CD8-positive, alpha-beta memory T cell (primary cell): ENCODE data around the gene MBOAT2. TPM values are rescaled to one million over a fixed set of nuclear protein-coding genes. Genes with fewer than 3 reads are reported as not detected.

Experiments
- CTCF ChIA-PET: fragments of 350-600 bp; sonication (Branson Sonifier 250); formaldehyde crosslinking; loops from one replicate; lab custom pipeline; 2021; ENCODE audit warnings: antibody characterized with exemption; lab: Charles Lee
- POLR2A ChIA-PET: fragments of 350-600 bp; sonication (Branson Sonifier 250); formaldehyde crosslinking; loops from one replicate; lab custom pipeline; 2021; ENCODE audit warnings: antibody characterized with exemption; lab: Charles Lee
- DNase-seq, 5 donors: peaks; one replicate each; pipeline versions ENCODE4 v3.0.0 to v3.0.0-alpha.2; 2020 to 2022; ENCODE audit warnings: mixed read lengths in 1 of 5
- H3K27ac ChIP-seq: one replicate; pipeline ENCODE4 v1.7.0; 2013; ENCODE audit warnings: low read depth, mild to moderate bottlenecking, low read length, moderate library complexity
- H3K27me3 ChIP-seq: 2 replicates; pipeline ENCODE4 v1.7.0; 2013; ENCODE audit warnings: low read length, mild to moderate bottlenecking; ENCODE audit not compliant: insufficient read depth, poor library complexity, severe bottlenecking
- H3K36me3 ChIP-seq: 2 replicates; pipeline ENCODE4 v1.7.0; 2013; ENCODE audit warnings: mild to moderate bottlenecking, low read length, moderate library complexity; ENCODE audit not compliant: insufficient read depth
- H3K4me1 ChIP-seq: 2 replicates; pipeline ENCODE4 v1.7.0; 2013; ENCODE audit warnings: mild to moderate bottlenecking, low read length, moderate library complexity; ENCODE audit not compliant: insufficient read depth
- H3K4me3 ChIP-seq: 2 replicates; pipeline ENCODE4 v1.7.0; 2013; ENCODE audit warnings: mild to moderate bottlenecking, low read length
- H3K9me3 ChIP-seq: 2 replicates; pipeline ENCODE4 v1.7.0; 2013; ENCODE audit warnings: mild to moderate bottlenecking, low read length
- H3K27ac Mint-ChIP-seq, 8 donors: one replicate each; pipeline ENCODE4 v1.8.0; 2020 to 2021; ENCODE audit warnings: mixed read lengths in 8 of 8, mild to moderate bottlenecking in 6 of 8, inconsistent platforms in 3 of 8, moderate library complexity in 3 of 8
- H3K27me3 Mint-ChIP-seq, 2 donors: one replicate each; pipeline ENCODE4 v1.8.0; 2020 to 2021; ENCODE audit warnings: mixed read lengths in 2 of 2, mild to moderate bottlenecking in 1 of 2, moderate library complexity in 1 of 2
- H3K36me3 Mint-ChIP-seq, 3 donors: one replicate each; pipeline ENCODE4 v1.8.0; 2020 to 2021; ENCODE audit warnings: mixed read lengths in 3 of 3, inconsistent platforms in 1 of 3, mild to moderate bottlenecking in 1 of 3
- H3K4me1 Mint-ChIP-seq, 3 donors: one replicate each; pipeline ENCODE4 v1.8.0; 2020 to 2021; ENCODE audit warnings: mixed read lengths in 3 of 3, inconsistent platforms in 1 of 3, mild to moderate bottlenecking in 1 of 3
- H3K4me3 Mint-ChIP-seq, 7 donors: one replicate each; pipeline ENCODE4 v1.8.0; 2020 to 2021; ENCODE audit warnings: mixed read lengths in 7 of 7, mild to moderate bottlenecking in 6 of 7, moderate library complexity in 4 of 7, inconsistent platforms in 2 of 7
- H3K9me3 Mint-ChIP-seq, 5 donors: one replicate each; pipeline ENCODE4 v1.8.0; 2020 to 2022; ENCODE audit warnings: mixed read lengths in 5 of 5, mild to moderate bottlenecking in 3 of 5, moderate library complexity in 2 of 5, inconsistent platforms in 1 of 5
- polyA plus RNA-seq: library from polyadenylated mRNA; unstranded; fragments of 300-500 nt; fragmentation: Illumina TruSeq; gene quantifications from one replicate; pipeline ENCODE4 v1.2.3, GENCODE V29; 2021
- total RNA-seq, 2 experiments: library from RNA; stranded (reverse); gene quantifications; one replicate each; pipeline ENCODE4 v1.2.3, GENCODE V29; 2021

The MBOAT2 gene
- total and polyA plus RNA-seq, 3 experiments from 2014 or later: 0.62 to 3.3 (median 3.2) TPM

DNA sequence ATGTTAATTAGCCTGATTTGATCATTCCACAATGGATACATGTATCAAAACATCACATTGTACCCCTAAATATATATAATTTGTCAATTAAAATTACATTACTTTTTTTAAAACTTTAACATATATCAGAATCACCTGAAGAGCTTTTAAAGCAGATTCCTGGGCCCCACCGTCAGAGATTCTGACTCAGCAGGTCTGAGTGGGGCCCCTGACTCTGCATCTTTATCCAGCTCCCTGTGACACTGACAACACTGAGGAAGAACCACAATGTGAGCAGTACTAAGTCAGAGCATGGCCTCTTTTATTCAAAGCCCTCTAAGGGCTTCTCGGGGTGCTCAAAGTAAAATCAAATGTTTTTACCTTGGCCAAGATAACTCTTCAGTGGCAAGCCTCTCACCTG, 175.8 kb downstream of the MBOAT2 start:
- peaks cover 10% of the 10 kb centered on the region for H3K4me1 ChIP-seq
- peaks cover 0 to 31% (median 15%) of the 10 kb centered on the region in 3 donors for H3K36me3 Mint-ChIP-seq
- H3K27me3 ChIP-seq: no peaks in the 10 kb centered on the region
- no peak overlapping the region for H3K27ac ChIP-seq
- peaks cover 5% of the 10 kb centered on the region for H3K36me3 ChIP-seq
- peak overlapping the region in 2 of 8 donors; percentile 56 to 81 for H3K27ac Mint-ChIP-seq
- CTCF ChIA-PET: interaction anchor here (0.6 to 1.2 kb wide), 2 partner anchors 36 to 1647 kb away, joined by 3 read pairs; no protein-coding TSS in a partner anchor
- no peak overlapping the region for H3K4me3 ChIP-seq
- no peaks in the 10 kb centered on the region for H3K9me3 ChIP-seq
- H3K4me1 Mint-ChIP-seq: peaks cover 47 to 56% (median 47%) of the 10 kb centered on the region in 3 donors
- no peak overlapping the region for H3K4me3 Mint-ChIP-seq
- no peak for DNase-seq
- POLR2A ChIA-PET: no interaction called here
- H3K9me3 Mint-ChIP-seq: no peaks in the 10 kb centered on the region
- no peaks in the 10 kb centered on the region for H3K27me3 Mint-ChIP-seq

DNA sequence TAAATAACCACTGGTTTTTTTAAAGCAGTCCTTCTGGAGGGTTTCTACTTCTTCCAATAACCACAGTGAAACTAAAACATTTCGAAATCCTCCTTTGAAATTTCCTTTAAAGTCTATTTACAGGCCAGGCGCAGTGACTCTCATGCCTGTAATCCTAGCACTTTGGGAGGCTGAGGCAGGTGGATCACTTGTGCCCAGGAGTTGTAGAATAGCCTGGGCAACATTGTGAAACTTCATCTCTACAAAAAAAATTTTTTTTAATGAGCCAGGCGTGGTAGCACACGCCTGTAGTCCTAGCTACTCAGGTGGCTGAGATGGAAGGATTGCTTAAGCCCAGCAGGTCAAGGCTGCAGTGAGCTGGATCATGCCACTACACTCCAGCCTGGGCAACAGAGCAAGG, 181.3 kb downstream of the MBOAT2 start:
- ChIA-PET POLR2A (no interaction called here), CTCF (interaction anchor here (1.6 kb wide), 1 partner anchor 11 kb away, joined by 3 read pairs; no protein-coding TSS in a partner anchor)
- H3K4me3 Mint-ChIP-seq: no peak overlapping the region
- peaks cover 9% of the 10 kb centered on the region for H3K36me3 ChIP-seq
- no peak for DNase-seq
- no peaks in the 10 kb centered on the region for H3K9me3 Mint-ChIP-seq
- peaks cover 0 to 55% (median 19%) of the 10 kb centered on the region in 3 donors for H3K36me3 Mint-ChIP-seq
- H3K4me1 ChIP-seq: no peaks in the 10 kb centered on the region
- H3K4me3 ChIP-seq: no peak overlapping the region
- peaks cover 2 to 10% (median 6%) of the 10 kb centered on the region in 3 donors for H3K4me1 Mint-ChIP-seq
- no peaks in the 10 kb centered on the region for H3K9me3 ChIP-seq
- H3K27ac ChIP-seq: no peak overlapping the region
- H3K27me3 Mint-ChIP-seq: no peaks in the 10 kb centered on the region
- peak overlapping the region in 1 of 8 donors; percentile 27 for H3K27ac Mint-ChIP-seq
- no peaks in the 10 kb centered on the region for H3K27me3 ChIP-seq

DNA sequence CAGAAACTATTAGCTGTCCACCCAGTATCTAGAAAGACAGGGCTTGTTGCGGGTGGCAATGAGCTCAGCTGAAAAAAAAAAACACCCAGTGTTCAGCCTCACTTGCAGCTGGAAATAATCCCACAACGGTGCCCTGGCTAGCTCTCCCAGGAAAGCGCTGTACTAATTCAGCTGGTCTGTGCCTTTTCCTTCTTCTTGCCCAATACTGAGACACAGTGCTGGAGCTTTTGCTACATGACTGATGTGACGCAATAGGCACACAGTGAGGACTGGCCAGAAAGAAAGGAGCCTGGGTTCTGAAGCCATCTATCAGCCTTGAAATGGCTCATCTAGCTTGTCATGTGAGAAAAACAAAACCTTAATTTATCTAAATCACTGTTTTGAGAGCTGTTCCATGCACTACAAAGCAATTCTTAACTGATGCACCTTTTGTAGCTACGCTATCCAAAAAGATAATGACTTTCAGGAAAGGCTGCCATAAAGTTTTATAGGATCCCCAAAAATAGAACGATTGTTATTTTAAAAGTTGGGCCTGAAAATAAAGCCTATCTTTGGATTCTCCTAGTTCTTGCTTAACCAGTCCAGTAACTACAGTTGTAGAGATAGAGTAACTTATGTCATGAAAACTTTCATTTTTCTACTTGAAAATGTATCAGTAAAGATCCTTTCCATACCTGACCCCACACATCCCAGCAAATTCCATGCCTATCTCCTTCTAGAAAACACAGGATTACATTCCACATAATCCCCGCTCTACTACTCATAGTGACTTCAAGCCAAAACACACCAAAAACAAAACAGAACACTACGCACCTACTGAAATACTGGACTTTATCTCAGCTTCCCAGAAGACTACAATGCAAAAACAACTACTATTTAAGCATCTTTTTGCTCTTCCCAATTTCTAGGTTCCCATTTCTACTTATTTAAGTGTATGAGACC, 181.9 kb downstream of the MBOAT2 start:
- Histone ChIP-seq H3K4me1 (no peaks in the 10 kb centered on the region), H3K36me3 (peaks cover 9% of the 10 kb centered on the region), H3K4me3 (no peak overlapping the region), H3K27ac (no peak overlapping the region), H3K9me3 (no peaks in the 10 kb centered on the region), H3K27me3 (no peaks in the 10 kb centered on the region)
- ChIA-PET CTCF (interaction anchor here (1.6 kb wide), 1 partner anchor 11 kb away, joined by 3 read pairs; no protein-coding TSS in a partner anchor), POLR2A (no interaction called here)
- Mint-ChIP-seq H3K4me1 (peaks cover 0 to 8% (median under 1%) of the 10 kb centered on the region in 3 donors), H3K27me3 (no peaks in the 10 kb centered on the region), H3K4me3 (no peak overlapping the region), H3K9me3 (no peaks in the 10 kb centered on the region), H3K36me3 (peaks cover 3 to 55% (median 21%) of the 10 kb centered on the region in 3 donors), H3K27ac (peak overlapping the region in 3 of 8 donors; percentile 5 to 36 (median 27))
- DNase-seq: no peak

DNA sequence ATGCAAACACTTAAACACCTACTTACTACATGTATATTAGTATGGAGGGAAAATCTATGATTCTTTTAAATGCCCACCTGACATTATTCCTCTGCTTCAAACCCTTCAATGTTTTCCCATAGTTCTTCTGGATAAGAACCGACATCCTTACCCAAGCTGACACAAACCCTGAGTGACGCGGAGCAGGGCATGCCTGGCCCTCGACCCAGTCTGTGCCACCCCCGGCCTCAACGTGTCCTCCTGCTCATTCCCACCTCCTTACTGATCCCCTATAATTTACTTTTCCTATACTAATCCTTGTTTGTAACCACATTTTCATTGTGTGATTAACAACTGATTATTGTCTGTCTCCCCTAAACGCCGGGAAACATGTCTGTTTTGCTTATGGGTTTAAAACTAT, 183.5 kb downstream of the MBOAT2 start:
- H3K9me3 ChIP-seq: no peaks in the 10 kb centered on the region
- Mint-ChIP-seq H3K27ac (no peak overlapping the region), H3K9me3 (no peaks in the 10 kb centered on the region), H3K36me3 (peaks cover 5 to 58% (median 22%) of the 10 kb centered on the region in 3 donors), H3K27me3 (no peaks in the 10 kb centered on the region), H3K4me1 (peaks cover 0 to 8% (median 0%) of the 10 kb centered on the region in 3 donors), H3K4me3 (no peak overlapping the region)
- H3K4me3 ChIP-seq: no peak overlapping the region
- H3K4me1 ChIP-seq: no peaks in the 10 kb centered on the region
- no peaks in the 10 kb centered on the region for H3K27me3 ChIP-seq
- peaks cover 14% of the 10 kb centered on the region for H3K36me3 ChIP-seq
- CTCF ChIA-PET: no interaction called here
- POLR2A ChIA-PET: no interaction called here
- DNase-seq: no peak
- H3K27ac ChIP-seq: no peak overlapping the region

DNA sequence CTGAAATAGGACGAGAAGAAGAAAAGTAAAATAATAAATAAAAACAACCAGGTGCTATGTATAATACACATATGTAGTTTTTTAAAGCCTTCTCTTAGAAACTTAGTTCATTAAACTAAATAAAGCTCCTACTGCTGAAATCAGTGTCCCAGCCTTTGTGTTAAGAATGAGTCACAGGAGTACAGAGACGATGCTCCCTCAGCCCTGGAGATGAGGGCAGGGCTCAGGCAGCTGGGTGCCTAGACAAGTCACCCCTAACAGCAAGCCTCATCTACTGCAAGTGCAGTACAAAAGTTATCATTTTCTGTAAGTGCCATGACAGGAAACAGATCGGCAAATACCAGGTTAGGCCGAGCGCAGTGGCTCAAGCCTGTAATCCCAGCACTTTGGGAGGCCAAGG, 184.3 kb downstream of the MBOAT2 start:
- no peak overlapping the region for H3K4me3 Mint-ChIP-seq
- H3K27ac ChIP-seq: no peak overlapping the region
- H3K27me3 Mint-ChIP-seq: no peaks in the 10 kb centered on the region
- H3K9me3 Mint-ChIP-seq: no peaks in the 10 kb centered on the region
- DNase-seq: no peak
- peaks cover 10% of the 10 kb centered on the region for H3K36me3 ChIP-seq
- POLR2A ChIA-PET: no interaction called here
- no peaks in the 10 kb centered on the region for H3K4me1 ChIP-seq
- no peaks in the 10 kb centered on the region for H3K27me3 ChIP-seq
- H3K4me1 Mint-ChIP-seq: peaks cover 0 to 6% (median 0%) of the 10 kb centered on the region in 3 donors
- H3K9me3 ChIP-seq: no peaks in the 10 kb centered on the region
- H3K27ac Mint-ChIP-seq: no peak overlapping the region
- no peak overlapping the region for H3K4me3 ChIP-seq
- H3K36me3 Mint-ChIP-seq: peaks cover 5 to 58% (median 20%) of the 10 kb centered on the region in 3 donors
- CTCF ChIA-PET: no interaction called here

DNA sequence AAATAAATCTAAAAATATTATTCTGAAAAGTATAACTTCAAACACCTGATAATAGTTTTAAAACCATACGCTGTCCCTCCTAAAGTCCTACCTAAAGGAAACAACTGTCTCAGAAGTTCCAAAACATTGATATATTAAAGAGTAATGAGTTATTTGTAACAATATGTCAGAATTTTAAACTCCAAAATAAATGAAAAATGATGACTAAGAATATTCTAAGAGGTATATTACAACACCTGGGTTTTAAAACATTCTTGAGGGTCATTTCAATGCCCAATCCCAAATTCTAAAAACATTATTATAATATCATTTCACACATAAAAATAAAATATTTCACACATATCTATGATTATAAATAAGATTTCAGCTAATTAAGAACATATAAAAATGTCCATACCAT, 186.3 kb downstream of the MBOAT2 start:
- H3K27me3 ChIP-seq: no peaks in the 10 kb centered on the region
- ChIA-PET CTCF (no interaction called here), POLR2A (no interaction called here)
- Mint-ChIP-seq H3K4me1 (peaks cover 0 to 6% (median 0%) of the 10 kb centered on the region in 3 donors), H3K27me3 (no peaks in the 10 kb centered on the region), H3K36me3 (peaks cover 5 to 69% (median 26%) of the 10 kb centered on the region in 3 donors), H3K27ac (no peak overlapping the region), H3K9me3 (no peaks in the 10 kb centered on the region), H3K4me3 (no peak overlapping the region)
- H3K9me3 ChIP-seq: no peaks in the 10 kb centered on the region
- H3K36me3 ChIP-seq: peaks cover 12% of the 10 kb centered on the region
- H3K4me3 ChIP-seq: no peak overlapping the region
- no peaks in the 10 kb centered on the region for H3K4me1 ChIP-seq
- no peak overlapping the region for H3K27ac ChIP-seq
- no peak for DNase-seq

DNA sequence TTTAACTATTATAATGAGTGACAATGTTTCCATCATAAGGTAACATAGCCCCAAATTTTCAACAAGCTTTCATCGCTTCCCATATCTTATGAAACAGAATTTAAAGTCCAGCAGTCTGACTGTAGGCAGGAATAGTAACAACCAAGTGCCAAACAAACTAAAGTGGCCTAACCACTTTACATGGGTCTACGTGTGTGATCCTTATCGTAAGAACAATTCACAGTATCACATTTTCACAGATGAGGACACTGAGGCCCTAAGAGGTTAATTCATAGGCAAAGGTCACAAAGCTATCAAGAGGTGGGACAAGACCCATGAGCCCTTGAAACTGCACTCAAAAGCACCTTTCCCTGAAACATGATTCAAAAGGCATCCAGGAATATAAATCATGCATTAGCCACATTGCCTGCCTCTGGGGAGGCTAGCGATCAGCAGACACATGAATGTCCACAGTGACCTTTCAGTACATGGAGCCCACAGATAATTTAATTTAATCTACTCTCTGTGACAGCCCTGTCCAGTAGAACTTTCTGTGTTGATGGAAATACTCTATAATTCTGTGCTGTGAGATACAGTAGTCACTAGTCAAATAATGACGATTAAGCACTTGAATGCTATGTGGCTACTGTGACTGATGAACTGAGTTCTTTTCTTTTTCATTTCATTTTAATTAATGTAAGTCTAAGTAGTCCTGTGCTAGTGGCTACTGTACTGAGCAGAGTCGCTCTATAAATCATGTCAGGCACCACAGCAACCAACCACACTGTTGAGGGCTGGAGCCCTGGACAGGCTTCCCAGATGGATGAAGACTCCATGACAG, 196.4 kb downstream of the MBOAT2 start:
- ChIA-PET CTCF (no interaction called here), POLR2A (no interaction called here)
- DNase-seq: no peak
- Mint-ChIP-seq H3K27ac (no peak overlapping the region), H3K4me3 (no peak overlapping the region), H3K27me3 (no peaks in the 10 kb centered on the region), H3K4me1 (peaks cover 2 to 12% (median 5%) of the 10 kb centered on the region in 3 donors), H3K36me3 (peaks cover 16 to 88% (median 44%) of the 10 kb centered on the region in 3 donors), H3K9me3 (no peaks in the 10 kb centered on the region)
- H3K4me3 ChIP-seq: no peak overlapping the region
- no peaks in the 10 kb centered on the region for H3K27me3 ChIP-seq
- H3K36me3 ChIP-seq: peaks cover 57% of the 10 kb centered on the region
- H3K27ac ChIP-seq: no peak overlapping the region
- H3K4me1 ChIP-seq: no peaks in the 10 kb centered on the region
- no peaks in the 10 kb centered on the region for H3K9me3 ChIP-seq
